Melanocyte of skin (primary cell): ENCODE data around the gene OR12D1. TPM values are rescaled to one million over a fixed set of nuclear protein-coding genes. Genes with fewer than 3 reads are reported as not detected.

Source experiments
- total RNA-seq, 2 donors: library from RNA; depleted of rRNA; stranded (reverse); fragments of >200 nt; gene quantifications; 2 replicates each; pipeline ENCODE4 v1.2.3, GENCODE V29; 2012

Gene OR12D1
- total RNA-seq, result not detected

GRCh38 chr6:29414588-29414987 lies at the start of gene OR12D1:
OR12D1 (plus strand) TSS chr6:29414928.

GRCh38 chr6:29368765-29369164 lies 46.0 kb upstream of the OR12D1 start, which contains the start of gene OR5V1:
OR5V1 (minus strand) TSS chr6:29368865; CDS start chr6:29356195, 12,670 bp downstream.

GRCh38 chr6:29375191-29375590 lies 39.5 kb upstream of the OR12D1 start, which contains the start of gene OR12D3:
OR12D3 (minus strand) TSS chr6:29375291; CDS start chr6:29375287, 4 bp downstream.

GRCh38 chr6:29395331-29395730 lies 19.4 kb upstream of the OR12D1 start, which contains the start of gene OR12D2:
OR12D2 (plus strand) TSS chr6:29395631; CDS start chr6:29396700, 1,069 bp downstream.

GRCh38 chr6:29439006-29439405 lies 24.3 kb downstream of the OR12D1 start, which contains the start of gene OR10C1:
OR10C1 (plus strand) TSS chr6:29439306; CDS start chr6:29440016, 710 bp downstream.

GRCh38 chr6:29456971-29457370 lies 42.2 kb downstream of the OR12D1 start, which contains the start of the genes OR11A1 and OR2H1:
OR11A1 (minus strand) TSS chr6:29457071; CDS start chr6:29427641, 29,430 bp downstream.
OR2H1 (plus strand) TSS chr6:29457155; CDS start chr6:29461770, 4,615 bp downstream.

Other genes starting within 250 kb of the OR12D1 start
- gene OR2J2, start 244.0 kb upstream of the OR12D1 start, total RNA-seq, result not detected
- not detected for gene OR14J1, start 113.2 kb upstream of the OR12D1 start, total RNA-seq
- gene OR5V1, start 46.1 kb upstream of the OR12D1 start, total RNA-seq, result not detected
- gene OR12D3, start 39.6 kb upstream of the OR12D1 start, total RNA-seq, result not detected
- not detected for gene OR12D2, start 19.3 kb upstream of the OR12D1 start, total RNA-seq
- not detected for gene OR10C1, start 24.4 kb downstream of the OR12D1 start, total RNA-seq
- gene OR11A1, start 42.1 kb downstream of the OR12D1 start, total RNA-seq, result not detected
- not detected for gene OR2H1, start 42.2 kb downstream of the OR12D1 start, total RNA-seq
- gene MAS1L, start 73.0 kb downstream of the OR12D1 start, total RNA-seq, result not detected
- gene UBD, start 144.8 kb downstream of the OR12D1 start, total RNA-seq, result 10 to 100 TPM in 1 of 2 donors, not detected in 1; 48.2 TPM
- not detected for gene OR2H2, start 170.2 kb downstream of the OR12D1 start, total RNA-seq
- gene GABBR1, start 218.3 kb downstream of the OR12D1 start, total RNA-seq, result 1 to 10 TPM; 6.5 to 8.3 TPM
- not detected for gene MOG, start 242.2 kb downstream of the OR12D1 start, total RNA-seq